HCT116 (cell line): Measurements from ENCODE around the gene CNTN5. TPM values are rescaled to one million over a fixed set of nuclear protein-coding genes. Genes with fewer than 3 reads are reported as not detected.

Experiments used
- ATAC-seq: fragments of 200-7000 bp; cut with Tn5 transposase; 2 replicates; pipeline ENCODE4 v1.9.1; 2020; ENCODE audit warnings: mild to moderate bottlenecking, moderate library complexity
- BruUV-seq: library from RNA; stranded (reverse); fragments of 400-500 nt; replicated peaks from 2 replicates; lab custom pipeline; 2021; lab: Mats Ljungman, UMichigan
- CTCF ChIA-PET: fragments of 300-600 bp; sonication (Branson Sonifier 250); formaldehyde crosslinking; loops from one replicate; lab custom pipeline; 2021; ENCODE audit warnings: antibody characterized with exemption; lab: Charles Lee
- POLR2A ChIA-PET: fragments of 300-600, 350-600 bp; sonication (Branson Sonifier 250); formaldehyde crosslinking; loops from one replicate; lab custom pipeline; 2021; ENCODE audit warnings: antibody characterized with exemption; lab: Charles Lee
- RAD21 ChIA-PET, 2 experiments: fragments of 300-600 bp; sonication (Branson Sonifier 250); formaldehyde crosslinking; loops; one replicate each; lab custom pipeline; 2023; ENCODE audit warnings: low total read pairs in 2 of 2; ENCODE audit not compliant: uncharacterized antibody in 2 of 2, unreplicated experiment in 2 of 2, low non-redundant PET in 1 of 2; lab: Charles Lee
- DNase-seq: peaks from one replicate; pipeline ENCODE4 v3.0.0-alpha.2; 2010; ENCODE audit warnings: low read depth, low spot score
- H2AFZ ChIP-seq: fragments of 200-600 bp; shearing (Covaris generic), sonication (generic); 2 replicates; pipeline ENCODE4 v1.6.1; 2017; ENCODE audit warnings: low read depth, mixed run types, mixed read lengths, antibody characterized with exemption, low read length; ENCODE audit not compliant: poor library complexity, severe bottlenecking
- H3K27ac ChIP-seq: 2 replicates; pipeline ENCODE4 v1.5.1; 2012; ENCODE audit warnings: low read depth, low read length
- H3K27me3 ChIP-seq: fragments of 200-600 bp; sonication (generic); 2 replicates; pipeline ENCODE4 v1.6.1; 2016; ENCODE audit warnings: mixed run types, low read length, mixed read lengths; ENCODE audit not compliant: insufficient read depth
- H3K36me3 ChIP-seq, 2 experiments: fragments of 200-500 bp in 1 of 2; fragments of 200-600 bp in 1 of 2; sonication (Bioruptor generic) in 1 of 2; sonication (generic) in 1 of 2; 2 replicates each; pipeline versions ENCODE4 v1.5.1 to v1.6.1; 2014 to 2016; ENCODE audit warnings: low read length in 2 of 2, inconsistent platforms in 1 of 2, mixed read lengths in 1 of 2, mixed run types in 1 of 2; ENCODE audit not compliant: insufficient read depth in 2 of 2, control insufficient read depth in 1 of 2
- H3K4me1 ChIP-seq, 2 experiments: fragments of 200-600 bp in 1 of 2; sonication (generic) in 1 of 2; 2 replicates each; pipeline versions ENCODE4 v1.5.1 to v1.6.1; 2012 to 2017; ENCODE audit warnings: low read length in 2 of 2, inconsistent platforms in 1 of 2, mild to moderate bottlenecking in 1 of 2, mixed read lengths in 1 of 2, mixed run types in 1 of 2, moderate library complexity in 1 of 2; ENCODE audit not compliant: insufficient read depth in 2 of 2, control insufficient read depth in 1 of 2
- H3K4me2 ChIP-seq: fragments of 200-600 bp; sonication (generic); 2 replicates; pipeline ENCODE4 v1.6.1; 2017; ENCODE audit warnings: mixed run types, low read length, mixed read lengths
- H3K4me3 ChIP-seq, 2 experiments: fragments of 200-600 bp in 1 of 2; sonication (generic) in 1 of 2; replicated peaks in 1 of 2; 2 replicates each; pipeline ENCODE4 v1.5.1; 2011 to 2016; ENCODE audit warnings: low read length in 2 of 2, control low read depth in 1 of 2, low read depth in 1 of 2, mild to moderate bottlenecking in 1 of 2, mixed read lengths in 1 of 2, mixed run types in 1 of 2
- H3K79me2 ChIP-seq: fragments of 200-600 bp; sonication (generic); 2 replicates; pipeline ENCODE4 v1.6.1; 2017; ENCODE audit warnings: mild to moderate bottlenecking, mixed run types, low read length, moderate library complexity, mixed read lengths; ENCODE audit not compliant: insufficient read depth
- H3K9ac ChIP-seq: fragments of 200-600 bp; sonication (generic); 2 replicates; pipeline ENCODE4 v1.6.1; 2016; ENCODE audit warnings: low read length, mixed read lengths
- H3K9me2 ChIP-seq: fragments of 200-600 bp; sonication (generic), shearing (Covaris generic); 2 replicates; pipeline ENCODE4 v1.6.1; 2017; ENCODE audit warnings: mixed run types, mild to moderate bottlenecking, moderate library complexity; ENCODE audit not compliant: insufficient read depth
- H3K9me3 ChIP-seq, 2 experiments: fragments of 200-500 bp in 1 of 2; fragments of 200-600 bp in 1 of 2; sonication (Bioruptor generic) in 1 of 2; sonication (generic) in 1 of 2; 2 replicates each; pipeline ENCODE4 v1.6.1; 2014 to 2017; ENCODE audit warnings: low read length in 2 of 2, mixed read lengths in 2 of 2, inconsistent platforms in 1 of 2, low read depth in 1 of 2, mild to moderate bottlenecking in 1 of 2, mixed run types in 1 of 2, moderate library complexity in 1 of 2; ENCODE audit not compliant: control insufficient read depth in 1 of 2, insufficient read depth in 1 of 2
- H4K20me1 ChIP-seq: fragments of 200-600 bp; sonication (generic), shearing (Covaris generic); 2 replicates; pipeline ENCODE4 v1.6.1; 2017; ENCODE audit warnings: mixed run types, mild to moderate bottlenecking, moderate library complexity; ENCODE audit not compliant: insufficient read depth
- CEBPB ChIP-seq: IDR thresholded peaks from 2 replicates; pipeline ENCODE4 v1.6.1; 2012; ENCODE audit warnings: low read depth
- EGR1 ChIP-seq: IDR thresholded peaks from 2 replicates; pipeline ENCODE4 v1.6.1; 2012; ENCODE audit warnings: low read depth
- EZH2 ChIP-seq: fragments of 200-600 bp; sonication (generic); IDR thresholded peaks from 2 replicates; pipeline ENCODE4 v1.6.1; 2017; ENCODE audit warnings: antibody characterized with exemption, mixed run types
- EZH2phosphoT487 ChIP-seq: fragments of 200-600 bp; IDR thresholded peaks from 2 replicates; pipeline ENCODE4 v1.6.1; 2018; ENCODE audit warnings: antibody characterized with exemption, borderline replicate concordance
- FOSL1 ChIP-seq: IDR thresholded peaks from 2 replicates; pipeline ENCODE4 v1.6.1; 2012; ENCODE audit warnings: low read depth
- JUND ChIP-seq: IDR thresholded peaks from 2 replicates; pipeline ENCODE4 v1.6.1; 2012
- POLR2AphosphoS5 ChIP-seq: IDR thresholded peaks from 2 replicates; pipeline ENCODE4 v1.6.1; 2011; ENCODE audit warnings: mild to moderate bottlenecking, low read depth, low read length, moderate library complexity
- RAD21 ChIP-seq: IDR thresholded peaks from 2 replicates; pipeline ENCODE4 v1.6.1; 2012; ENCODE audit warnings: low read depth, mild to moderate bottlenecking
- SIN3A ChIP-seq: IDR thresholded peaks from 2 replicates; pipeline ENCODE4 v1.6.1; 2012; ENCODE audit warnings: low read depth
- SP1 ChIP-seq: IDR thresholded peaks from 2 replicates; pipeline ENCODE4 v1.6.1; 2012; ENCODE audit warnings: low read depth
- SRF ChIP-seq: IDR thresholded peaks from 2 replicates; pipeline ENCODE4 v1.6.1; 2012; ENCODE audit warnings: low read depth
- TCF7L2 ChIP-seq: IDR thresholded peaks from 2 replicates; pipeline ENCODE4 v1.7.0; 2011; ENCODE audit warnings: borderline replicate concordance, inconsistent platforms; ENCODE audit not compliant: insufficient read depth, insufficient read length; ENCODE audit errors: extremely low read depth
- YY1 ChIP-seq: IDR thresholded peaks from 2 replicates; pipeline ENCODE4 v1.6.1; 2011; ENCODE audit warnings: low read length, low read depth, moderate library complexity, mild to moderate bottlenecking; ENCODE audit not compliant: insufficient replicate concordance; ENCODE audit errors: extremely low read depth
- ZBTB33 ChIP-seq: IDR thresholded peaks from 2 replicates; pipeline ENCODE4 v1.6.1; 2011; ENCODE audit warnings: mild to moderate bottlenecking, low read length, moderate library complexity; ENCODE audit not compliant: insufficient replicate concordance; ENCODE audit errors: extremely low read depth
- ZFX ChIP-seq: fragments of 450-650 bp; IDR thresholded peaks from 2 replicates; pipeline ENCODE4 v1.6.1; 2017
- ZNF274 ChIP-seq: fragments of 200-500 bp; sonication (Bioruptor generic); IDR thresholded peaks from 2 replicates; pipeline ENCODE4 v1.6.1; 2014; ENCODE audit warnings: mild to moderate bottlenecking, low read depth, low read length, inconsistent platforms
- intact Hi-C: fragments of 100-400 bp; cut with micrococcal nuclease; formaldehyde crosslinking; loops from 2 replicates; pipeline ENCODE4 v1.10.0; 2022
- total RNA-seq: library from RNA; stranded (reverse); gene quantifications from one replicate; pipeline ENCODE4 v1.2.1, GENCODE V29; 2021; ENCODE audit not compliant: unreplicated experiment
- TF ChIP-seq, protein P1 (sequence below): IDR thresholded peaks from 2 replicates; pipeline ENCODE4 v1.6.1; 2012
- TF ChIP-seq, protein P2 (sequence below): IDR thresholded peaks from 2 replicates; pipeline ENCODE4 v1.6.1; 2012; ENCODE audit warnings: low read depth
- TF ChIP-seq, protein P3 (sequence below): IDR thresholded peaks from 2 replicates; pipeline ENCODE4 v1.6.1; 2012

The CNTN5 gene
- total RNA-seq, 1 experiment from 2014 or later = not detected

DNA sequence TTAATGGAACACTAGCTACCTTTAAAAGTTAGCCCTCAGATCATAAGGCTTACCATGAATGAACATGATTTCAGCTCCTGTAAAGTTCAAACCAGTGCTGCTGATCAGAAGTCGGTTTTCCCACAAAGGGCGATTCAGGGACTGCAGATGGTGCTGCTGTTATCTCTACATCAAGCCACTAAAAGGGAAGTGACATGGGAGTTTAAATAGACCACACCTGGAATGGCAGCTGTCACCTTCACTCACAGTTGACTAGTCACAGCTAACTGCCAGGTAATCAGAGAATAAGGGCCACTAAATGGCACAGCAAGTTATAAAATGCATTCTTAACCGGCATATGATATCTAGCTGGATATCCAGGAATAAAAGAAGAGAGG is 1085.2 kb downstream of the CNTN5 start:
- Histone ChIP-seq H2AFZ (no peak overlapping the region), H3K9ac (no peak overlapping the region), H3K27ac (no peak overlapping the region), H3K27me3 (no peaks in the 10 kb centered on the region), H3K4me3 (no peak overlapping the region), H3K79me2 (no peaks in the 10 kb centered on the region), H3K4me2 (no peak overlapping the region), H4K20me1 (no peaks in the 10 kb centered on the region), H3K36me3 (no peaks in the 10 kb centered on the region), H3K9me2 (no peaks in the 10 kb centered on the region), H3K9me3 (no peaks in the 10 kb centered on the region; a peak in 2 of 4 replicates), H3K4me1 (no peaks in the 10 kb centered on the region)
- ChIA-PET POLR2A (no interaction called here), CTCF (no interaction called here), RAD21 (no interaction called here)
- no peak for ATAC-seq
- no peak for TF ChIP-seq RAD21
- no peak for TF ChIP-seq TCF7L2
- TF ChIP-seq ZNF274 = no peak
- TF ChIP-seq, protein P1, sequence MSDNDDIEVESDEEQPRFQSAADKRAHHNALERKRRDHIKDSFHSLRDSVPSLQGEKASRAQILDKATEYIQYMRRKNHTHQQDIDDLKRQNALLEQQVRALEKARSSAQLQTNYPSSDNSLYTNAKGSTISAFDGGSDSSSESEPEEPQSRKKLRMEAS = no peak
- no peak for TF ChIP-seq ZBTB33
- no peak for TF ChIP-seq SRF
- TF ChIP-seq EGR1 = no peak
- TF ChIP-seq EZH2 = no peak
- no peak for TF ChIP-seq JUND
- TF ChIP-seq YY1 = no peak
- TF ChIP-seq, protein P2, sequence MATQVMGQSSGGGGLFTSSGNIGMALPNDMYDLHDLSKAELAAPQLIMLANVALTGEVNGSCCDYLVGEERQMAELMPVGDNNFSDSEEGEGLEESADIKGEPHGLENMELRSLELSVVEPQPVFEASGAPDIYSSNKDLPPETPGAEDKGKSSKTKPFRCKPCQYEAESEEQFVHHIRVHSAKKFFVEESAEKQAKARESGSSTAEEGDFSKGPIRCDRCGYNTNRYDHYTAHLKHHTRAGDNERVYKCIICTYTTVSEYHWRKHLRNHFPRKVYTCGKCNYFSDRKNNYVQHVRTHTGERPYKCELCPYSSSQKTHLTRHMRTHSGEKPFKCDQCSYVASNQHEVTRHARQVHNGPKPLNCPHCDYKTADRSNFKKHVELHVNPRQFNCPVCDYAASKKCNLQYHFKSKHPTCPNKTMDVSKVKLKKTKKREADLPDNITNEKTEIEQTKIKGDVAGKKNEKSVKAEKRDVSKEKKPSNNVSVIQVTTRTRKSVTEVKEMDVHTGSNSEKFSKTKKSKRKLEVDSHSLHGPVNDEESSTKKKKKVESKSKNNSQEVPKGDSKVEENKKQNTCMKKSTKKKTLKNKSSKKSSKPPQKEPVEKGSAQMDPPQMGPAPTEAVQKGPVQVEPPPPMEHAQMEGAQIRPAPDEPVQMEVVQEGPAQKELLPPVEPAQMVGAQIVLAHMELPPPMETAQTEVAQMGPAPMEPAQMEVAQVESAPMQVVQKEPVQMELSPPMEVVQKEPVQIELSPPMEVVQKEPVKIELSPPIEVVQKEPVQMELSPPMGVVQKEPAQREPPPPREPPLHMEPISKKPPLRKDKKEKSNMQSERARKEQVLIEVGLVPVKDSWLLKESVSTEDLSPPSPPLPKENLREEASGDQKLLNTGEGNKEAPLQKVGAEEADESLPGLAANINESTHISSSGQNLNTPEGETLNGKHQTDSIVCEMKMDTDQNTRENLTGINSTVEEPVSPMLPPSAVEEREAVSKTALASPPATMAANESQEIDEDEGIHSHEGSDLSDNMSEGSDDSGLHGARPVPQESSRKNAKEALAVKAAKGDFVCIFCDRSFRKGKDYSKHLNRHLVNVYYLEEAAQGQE = no peak
- no peak for TF ChIP-seq CEBPB
- TF ChIP-seq, protein P3, sequence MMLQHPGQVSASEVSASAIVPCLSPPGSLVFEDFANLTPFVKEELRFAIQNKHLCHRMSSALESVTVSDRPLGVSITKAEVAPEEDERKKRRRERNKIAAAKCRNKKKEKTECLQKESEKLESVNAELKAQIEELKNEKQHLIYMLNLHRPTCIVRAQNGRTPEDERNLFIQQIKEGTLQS = no peak
- TF ChIP-seq ZFX = no peak
- TF ChIP-seq FOSL1 = no peak
- no peak for TF ChIP-seq SIN3A
- TF ChIP-seq SP1 = no peak
- no peak for TF ChIP-seq EZH2phosphoT487
- no peak for TF ChIP-seq POLR2AphosphoS5
- no peak for DNase-seq
- BruUV-seq = no TSS peak
- intact Hi-C loops = no loop called here
